Muscle of leg (tissue), 11 donors: ENCODE measurements around the gene POTEE. TPM values are rescaled to one million over a fixed set of nuclear protein-coding genes. Genes with fewer than 3 reads are reported as not detected.
A peak's percentile ranks its signal among the peaks of the same experiment; 100 is the strongest.
"Not testable (repeated sequence)": the region's sequence is repeated elsewhere in the genome, so short reads cannot be mapped to it uniquely, and the experiment has no call there.

Experiments
- DNase-seq: peaks from one replicate; pipeline ENCODE4 v3.0.0; 2013
- H3K27ac ChIP-seq: one replicate; pipeline ENCODE4 v1.5.1; 2013; ENCODE audit warnings: mild to moderate bottlenecking, low read length, control low read depth
- H3K27me3 ChIP-seq: one replicate; pipeline ENCODE4 v1.6.1; 2013; ENCODE audit warnings: low read length; ENCODE audit not compliant: control insufficient read depth, insufficient read depth
- H3K36me3 ChIP-seq: one replicate; pipeline ENCODE4 v1.6.1; 2013; ENCODE audit warnings: low read length; ENCODE audit not compliant: control insufficient read depth, insufficient read depth
- H3K4me1 ChIP-seq: one replicate; pipeline ENCODE4 v1.6.1; 2013; ENCODE audit warnings: low read length; ENCODE audit not compliant: control insufficient read depth, insufficient read depth
- H3K4me3 ChIP-seq: one replicate; pipeline ENCODE4 v1.5.1; 2013; ENCODE audit warnings: low read length, control low read depth
- H3K9me3 ChIP-seq: replicated peaks from 2 replicates; pipeline ENCODE4 v1.6.1; 2013; ENCODE audit warnings: low read depth, low read length; ENCODE audit not compliant: control insufficient read depth
- WGBS: methylation state at CpG from one replicate; pipeline ENCODE4 v1.1.5; 2013; ENCODE audit warnings: missing lambda C conversion rate; ENCODE audit not compliant: insufficient coverage; 5-methylcytosine and 5-hydroxymethylcytosine counted together
- polyA plus RNA-seq, 8 donors: library from polyadenylated mRNA; unstranded; fragments of 120-200 nt; gene quantifications; one replicate each; pipeline versions ENCODE4 v1.2.1 to v1.2.3, GENCODE V29; 2013; ENCODE audit warnings: inconsistent platforms in 1 of 8, low replicate concordance in 1 of 8; ENCODE audit not compliant: insufficient read length in 8 of 8, insufficient read depth in 1 of 8
- total RNA-seq: library from RNA; stranded (reverse); fragments of 120-200 nt; gene quantifications from one replicate; pipeline ENCODE4 v1.2.4, GENCODE V29; 2013

POTEE gene
- total and polyA plus RNA-seq, 9 donors, result 0.06 to 0.18 (median 0.09) TPM; not detected in 3

GRCh38 chr2:131209773-131210104 is 403 bp downstream of the POTEE start:
- H3K4me3 ChIP-seq, H3K36me3 ChIP-seq, DNase-seq, H3K4me1 ChIP-seq, H3K27me3 ChIP-seq, H3K9me3 ChIP-seq, H3K27ac ChIP-seq: not testable (repeated sequence)
- no CpG with 5 or more reads among the region's 14 CpGs for WGBS

- DNase-seq, H3K4me1 ChIP-seq, H3K36me3 ChIP-seq, H3K27me3 ChIP-seq, H3K27ac ChIP-seq, H3K9me3 ChIP-seq, H3K4me3 ChIP-seq: not testable (repeated sequence)
- no CpG with 5 or more reads among the region's 22 CpGs for WGBS
Observed at GRCh38 chr2:131210434-131211211, 1.3 kb downstream of the POTEE start.

GRCh38 chr2:131217238-131217986 is 8.1 kb downstream of the POTEE start:
- not testable (repeated sequence) for DNase-seq, H3K27ac ChIP-seq, H3K4me1 ChIP-seq, H3K36me3 ChIP-seq, H3K27me3 ChIP-seq, H3K4me3 ChIP-seq, H3K9me3 ChIP-seq
- WGBS, result no CpG with 5 or more reads among the region's 60 CpGs

- 11% methylated on average over 4 of the region's 10 CpGs for WGBS
- not testable (repeated sequence) for H3K36me3 ChIP-seq, H3K9me3 ChIP-seq, H3K4me3 ChIP-seq, H3K27ac ChIP-seq, H3K27me3 ChIP-seq, H3K4me1 ChIP-seq
- peak; percentile 3 for DNase-seq
Observed at GRCh38 chr2:131235543-131236449, 26.5 kb downstream of the POTEE start.

Other genes starting within 250 kb of the POTEE start
- gene FAM168B, start 116.1 kb upstream of the POTEE start, total RNA-seq, result 45.8 TPM
- 10 to 100 TPM; 56.3 to 83.5 (median 74.3) TPM for gene FAM168B, start 116.1 kb upstream of the POTEE start, polyA plus RNA-seq
- 22.3 TPM for gene PLEKHB2, start 104.2 kb upstream of the POTEE start, total RNA-seq
- 10 to 100 TPM; 21.9 to 27.8 (median 23.7) TPM for gene PLEKHB2, start 104.2 kb upstream of the POTEE start, polyA plus RNA-seq
- 0.09 TPM for gene RAB6D, start 154.6 kb downstream of the POTEE start, total RNA-seq
- 1 to 10 TPM; 1.2 to 1.8 (median 1.4) TPM for gene RAB6D, start 154.6 kb downstream of the POTEE start, polyA plus RNA-seq